HG03196 (cell line): ENCODE measurements around the gene GUCY1A1.

Source experiments
- ATAC-seq: cut with Tn5 transposase; IDR thresholded peaks from one replicate; pipeline ENCODE4 v1.9.1; 2021; ENCODE audit not compliant: unreplicated experiment

The GUCY1A1 gene

GRCh38 chr4:155690044-155690837 lies 23.6 kb downstream of the GUCY1A1 start:
- ATAC-seq = no peak

- ATAC-seq = no peak
Measured at GRCh38 chr4:155692361-155692760, 25.7 kb downstream of the GUCY1A1 start.

GRCh38 chr4:155693015-155693663 lies 26.5 kb downstream of the GUCY1A1 start:
- ATAC-seq = no peak

- no peak for ATAC-seq
Measured at GRCh38 chr4:155694100-155694785, 27.6 kb downstream of the GUCY1A1 start.

GRCh38 chr4:155696226-155696625 lies 29.6 kb downstream of the GUCY1A1 start:
- ATAC-seq = no peak

GRCh38 chr4:155696726-155697125 lies 30.1 kb downstream of the GUCY1A1 start:
- no peak for ATAC-seq

GRCh38 chr4:155701827-155702226 lies 35.2 kb downstream of the GUCY1A1 start:
- no peak for ATAC-seq

GRCh38 chr4:155703486-155704247 lies 37.0 kb downstream of the GUCY1A1 start:
- ATAC-seq = peak; percentile 92

GRCh38 chr4:155704841-155705404 lies 38.3 kb downstream of the GUCY1A1 start:
- no peak for ATAC-seq

- ATAC-seq = no peak
Measured at GRCh38 chr4:155705664-155706063, 39.0 kb downstream of the GUCY1A1 start.

- ATAC-seq = no peak
Measured at GRCh38 chr4:155706147-155706546, 39.5 kb downstream of the GUCY1A1 start.

GRCh38 chr4:155707251-155707650 lies 40.6 kb downstream of the GUCY1A1 start:
- ATAC-seq = no peak

GRCh38 chr4:155708782-155709181 lies 42.1 kb downstream of the GUCY1A1 start:
- ATAC-seq = no peak

GRCh38 chr4:155709918-155710317 lies 43.3 kb downstream of the GUCY1A1 start:
- ATAC-seq = no peak

- no peak for ATAC-seq
Measured at GRCh38 chr4:155711556-155711955, 44.9 kb downstream of the GUCY1A1 start.

GRCh38 chr4:155712846-155713245 lies 46.2 kb downstream of the GUCY1A1 start:
- ATAC-seq = no peak

GRCh38 chr4:155713911-155714310 lies 47.3 kb downstream of the GUCY1A1 start:
- no peak for ATAC-seq

GRCh38 chr4:155722336-155722735 lies 55.7 kb downstream of the GUCY1A1 start:
- no peak for ATAC-seq

- no peak for ATAC-seq
Measured at GRCh38 chr4:155722816-155723499, 56.3 kb downstream of the GUCY1A1 start.

- no peak for ATAC-seq
Measured at GRCh38 chr4:155724731-155725130, 58.1 kb downstream of the GUCY1A1 start.
